ENCODE measurements around the gene SPATA2.

GRCh38 chr20:49907405-49908257 is 7.7 kb downstream of the SPATA2 start:
- TF ChIP-seq CTCF (IDR thresholded peaks at IDR 0.05 in 2 of 3, conservative IDR thresholded peaks at IDR 0.05 in 1 of 3; ENCODE audit: borderline replicate concordance in 1 of 3, insufficient read depth in 1 of 3, low read depth in 2 of 3, low read length in 2 of 3) (no peak), POLR2AphosphoS5 (IDR thresholded peaks at IDR 0.05; ENCODE audit: low read depth, low read length) (no peak), JUND (IDR thresholded peaks at IDR 0.05) (no peak), EZH2phosphoT487 (IDR thresholded peaks at IDR 0.05; ENCODE audit: borderline replicate concordance) (no peak), EZH2 (IDR thresholded peaks at IDR 0.05) (no peak), EGR1 (IDR thresholded peaks at IDR 0.05; ENCODE audit: low read depth) (no peak), POLR2A (IDR thresholded peaks at IDR 0.05; ENCODE audit: borderline replicate concordance, extremely low read depth, insufficient read depth, insufficient read length) (no peak)
